ENCODE results near the gene TTLL11.

TTLL11 gene

GRCh38 chr9:121852651-121853616 lies 240.2 kb downstream of the TTLL11 start:
- DNase-seq (ENCODE audit: low read depth in 2 of 2) = no peak

- DNase-seq (ENCODE audit: low read depth in 2 of 2) = no peak
Measured at GRCh38 chr9:121852241-121852640, 240.9 kb downstream of the TTLL11 start.

- DNase-seq (ENCODE audit: low read depth in 2 of 2) = no peak
Measured at GRCh38 chr9:121851641-121852091, 241.4 kb downstream of the TTLL11 start.

GRCh38 chr9:121850366-121850765 lies 242.7 kb downstream of the TTLL11 start:
- no peak for DNase-seq (ENCODE audit: low read depth in 2 of 2)

GRCh38 chr9:121849554-121849953 lies 243.6 kb downstream of the TTLL11 start:
- no peak for DNase-seq (ENCODE audit: low read depth in 2 of 2)

GRCh38 chr9:121844562-121844961 lies 248.5 kb downstream of the TTLL11 start:
- no peak for DNase-seq (ENCODE audit: low read depth in 2 of 2)

- no peak for DNase-seq (ENCODE audit: low read depth in 2 of 2)
Measured at GRCh38 chr9:121844098-121844497, 249.0 kb downstream of the TTLL11 start.

- DNase-seq (ENCODE audit: low read depth in 2 of 2) = no peak
Measured at GRCh38 chr9:121842612-121842978, 250.5 kb downstream of the TTLL11 start.

- no peak for DNase-seq (ENCODE audit: low read depth in 2 of 2)
Measured at GRCh38 chr9:121841771-121842611, 251.1 kb downstream of the TTLL11 start.

- DNase-seq (ENCODE audit: low read depth in 2 of 2) = no peak
Measured at GRCh38 chr9:121840838-121841760, 252.0 kb downstream of the TTLL11 start.

GRCh38 chr9:121839726-121840500 lies 253.2 kb downstream of the TTLL11 start:
- no peak for DNase-seq (ENCODE audit: low read depth in 2 of 2)

GRCh38 chr9:121838746-121839669 lies 254.1 kb downstream of the TTLL11 start:
- DNase-seq (ENCODE audit: low read depth in 2 of 2) = no peak

- no peak for DNase-seq (ENCODE audit: low read depth in 2 of 2)
Measured at GRCh38 chr9:121837113-121837961, 255.8 kb downstream of the TTLL11 start.

- DNase-seq (ENCODE audit: low read depth in 2 of 2) = no peak
Measured at GRCh38 chr9:121836366-121836885, 256.7 kb downstream of the TTLL11 start.

GRCh38 chr9:121835587-121836365 lies 257.3 kb downstream of the TTLL11 start:
- DNase-seq (ENCODE audit: low read depth in 2 of 2) = no peak

GRCh38 chr9:121833061-121833460 lies 260.0 kb downstream of the TTLL11 start:
- no peak for DNase-seq (ENCODE audit: low read depth in 2 of 2)

GRCh38 chr9:121831869-121832268 lies 261.2 kb downstream of the TTLL11 start:
- DNase-seq (ENCODE audit: low read depth in 2 of 2) = no peak

Measured in stimulated activated CD8-positive, alpha-beta memory T cell treated with anti-CD3 and anti-CD28 coated beads, Interleukin-7, amount 100 ng/mL, for 1 hour (primary cell).